ENCODE results near the gene CYP26B1. TPM values are rescaled to one million over a fixed set of nuclear protein-coding genes. Genes with fewer than 3 reads are reported as not detected.

CYP26B1 gene
- total RNA-seq, 1 experiment from 2014 or later: 1.7 TPM

- Histone ChIP-seq H3K4me1 (no peaks in the 10 kb centered on the region), H3K27me3 (replicated peaks; ENCODE audit: control insufficient read depth, insufficient read depth, low read length) (no peaks in the 10 kb centered on the region), H3K4me3 (ENCODE audit: low read depth, low read length) (no peak overlapping the region), H3K9me3 (no peaks in the 10 kb centered on the region), H3K36me3 (ENCODE audit: control insufficient read depth, insufficient read depth, low read length) (no peaks in the 10 kb centered on the region)
- H3K9me3 Mint-ChIP-seq (ENCODE audit: unreplicated experiment): no peaks in the 10 kb centered on the region
- H3K4me3 Mint-ChIP-seq (ENCODE audit: unreplicated experiment): no peak overlapping the region
- no peak for TF ChIP-seq CTCF (IDR thresholded peaks at IDR 0.05; ENCODE audit: insufficient read depth in 1 of 2, low read depth in 1 of 2, low read length in 1 of 2, severe bottlenecking in 1 of 2, unreplicated experiment in 1 of 2)
- intact Hi-C loops (cut with micrococcal nuclease; ENCODE audit: unreplicated experiment): no loop called here
- DNase-seq: no peak
- CTCF ChIA-PET: no interaction called here
- BruUV-seq (replicated peaks): no TSS peak
- H3K27me3 Mint-ChIP-seq (ENCODE audit: insufficient read depth, unreplicated experiment): peaks cover 7% of the 10 kb centered on the region
- H3K27ac Mint-ChIP-seq (ENCODE audit: unreplicated experiment): no peak overlapping the region
- no peaks in the 10 kb centered on the region for H3K4me1 Mint-ChIP-seq (ENCODE audit: low read depth, unreplicated experiment)
- no peaks in the 10 kb centered on the region for H3K36me3 Mint-ChIP-seq (ENCODE audit: insufficient read depth, unreplicated experiment)
- POLR2A ChIA-PET: no interaction called here
Observed at GRCh38 chr2:72165792-72166191, 18.1 kb upstream of the CYP26B1 start.

GRCh38 chr2:72162574-72162973 is 14.9 kb upstream of the CYP26B1 start:
- no TSS peak for BruUV-seq (replicated peaks)
- intact Hi-C loops (cut with micrococcal nuclease; ENCODE audit: unreplicated experiment): no loop called here
- Histone ChIP-seq H3K4me3 (ENCODE audit: low read depth, low read length) (no peak overlapping the region), H3K36me3 (ENCODE audit: control insufficient read depth, insufficient read depth, low read length) (no peaks in the 10 kb centered on the region), H3K27me3 (replicated peaks; ENCODE audit: control insufficient read depth, insufficient read depth, low read length) (no peaks in the 10 kb centered on the region), H3K4me1 (no peaks in the 10 kb centered on the region), H3K9me3 (no peaks in the 10 kb centered on the region)
- ChIA-PET POLR2A (no interaction called here), CTCF (no interaction called here)
- TF ChIP-seq CTCF (IDR thresholded peaks at IDR 0.05; ENCODE audit: insufficient read depth in 1 of 2, low read depth in 1 of 2, low read length in 1 of 2, severe bottlenecking in 1 of 2, unreplicated experiment in 1 of 2): no peak
- Mint-ChIP-seq H3K9me3 (ENCODE audit: unreplicated experiment) (no peaks in the 10 kb centered on the region), H3K27me3 (ENCODE audit: insufficient read depth, unreplicated experiment) (peaks cover 10% of the 10 kb centered on the region), H3K36me3 (ENCODE audit: insufficient read depth, unreplicated experiment) (no peaks in the 10 kb centered on the region), H3K27ac (ENCODE audit: unreplicated experiment) (no peak overlapping the region), H3K4me3 (ENCODE audit: unreplicated experiment) (no peak overlapping the region), H3K4me1 (ENCODE audit: low read depth, unreplicated experiment) (no peaks in the 10 kb centered on the region)
- DNase-seq: no peak

- ChIA-PET POLR2A (no interaction called here), CTCF (no interaction called here)
- H3K27me3 ChIP-seq (replicated peaks; ENCODE audit: control insufficient read depth, insufficient read depth, low read length): no peaks in the 10 kb centered on the region
- no peak for TF ChIP-seq CTCF (IDR thresholded peaks at IDR 0.05; ENCODE audit: insufficient read depth in 1 of 2, low read depth in 1 of 2, low read length in 1 of 2, severe bottlenecking in 1 of 2, unreplicated experiment in 1 of 2)
- intact Hi-C loops (cut with micrococcal nuclease; ENCODE audit: unreplicated experiment): no loop called here
- H3K9me3 Mint-ChIP-seq (ENCODE audit: unreplicated experiment): no peaks in the 10 kb centered on the region
- H3K4me1 ChIP-seq: no peaks in the 10 kb centered on the region
- H3K4me3 ChIP-seq (ENCODE audit: low read depth, low read length): no peak overlapping the region
- BruUV-seq (replicated peaks): no TSS peak
- no peaks in the 10 kb centered on the region for H3K36me3 ChIP-seq (ENCODE audit: control insufficient read depth, insufficient read depth, low read length)
- H3K4me3 Mint-ChIP-seq (ENCODE audit: unreplicated experiment): no peak overlapping the region
- no peaks in the 10 kb centered on the region for H3K9me3 ChIP-seq
- no peaks in the 10 kb centered on the region for H3K4me1 Mint-ChIP-seq (ENCODE audit: low read depth, unreplicated experiment)
- H3K27ac Mint-ChIP-seq (ENCODE audit: unreplicated experiment): no peak overlapping the region
- DNase-seq: no peak
- H3K36me3 Mint-ChIP-seq (ENCODE audit: insufficient read depth, unreplicated experiment): no peaks in the 10 kb centered on the region
- H3K27me3 Mint-ChIP-seq (ENCODE audit: insufficient read depth, unreplicated experiment): peaks cover 12% of the 10 kb centered on the region
Observed at GRCh38 chr2:72159211-72159993, 11.7 kb upstream of the CYP26B1 start.
